ENCODE results near the gene SARDH.

Gene SARDH

DNA sequence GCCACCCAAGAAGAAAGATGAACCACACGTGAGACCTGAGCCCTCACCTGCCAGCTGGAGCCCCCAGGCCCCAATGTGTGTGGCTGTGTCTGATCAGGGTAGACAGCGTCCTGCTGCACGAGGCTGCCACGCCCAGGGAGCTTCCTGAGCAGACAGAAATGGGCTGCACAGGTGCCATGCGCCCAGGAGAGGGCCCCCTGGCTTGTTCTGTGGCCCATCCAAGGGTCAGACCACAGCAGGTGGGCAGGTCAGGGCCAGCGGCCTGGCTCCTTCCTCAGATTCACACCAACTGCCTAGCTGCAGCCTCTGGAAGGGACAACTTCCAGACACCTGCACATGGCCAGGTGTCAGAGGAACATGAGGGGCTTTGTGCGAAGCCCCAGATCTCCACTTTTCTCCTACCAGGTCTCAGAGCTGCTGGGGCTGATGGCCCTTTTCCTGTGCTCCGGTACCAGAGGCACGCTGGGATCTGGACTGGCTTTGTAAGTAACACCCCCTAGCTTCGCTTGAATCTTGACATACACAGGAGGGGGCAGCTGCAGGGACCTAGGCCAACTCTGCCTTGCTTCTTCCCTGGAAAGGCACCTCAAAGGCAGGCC lies 10.8 kb downstream of the SARDH start:
- ChIA-PET CTCF (interaction anchor here (1.0 to 1.5 kb wide), 3 partner anchors 15 to 267 kb away, joined by 3 to 7 read pairs (median 4); partner anchors contain the start of gene ADAMTSL2), POLR2A (no interaction called here)
- no peak for DNase-seq (ENCODE audit: extremely low spot score)
- TF ChIP-seq SUZ12 (IDR thresholded peaks at IDR 0.05) (no peak), FOXA1 (IDR thresholded peaks at IDR 0.05) (no peak), L3MBTL2 (conservative IDR thresholded peaks at IDR 0.05) (no peak), LEF1 (IDR thresholded peaks at IDR 0.05; ENCODE audit: borderline replicate concordance) (no peak), ELF4 (IDR thresholded peaks at IDR 0.05) (no peak), TARDBP (IDR thresholded peaks at IDR 0.05) (no peak), ZNF384 (IDR thresholded peaks at IDR 0.05) (no peak), FOXK2 (IDR thresholded peaks at IDR 0.05) (no peak), NFRKB (IDR thresholded peaks at IDR 0.05) (no peak), BHLHE40 (IDR thresholded peaks at IDR 0.05; ENCODE audit: borderline replicate concordance) (no peak), HDGF (IDR thresholded peaks at IDR 0.05; ENCODE audit: borderline replicate concordance) (no peak), PKNOX1 (IDR thresholded peaks at IDR 0.05) (no peak), SP1 (IDR thresholded peaks at IDR 0.05) (no peak), CTBP1 (IDR thresholded peaks at IDR 0.05; ENCODE audit: borderline replicate concordance) (no peak), ARNT (IDR thresholded peaks at IDR 0.05) (no peak), FOXM1 (IDR thresholded peaks at IDR 0.05; ENCODE audit: borderline replicate concordance) (no peak)

GRCh38 chr9:133726401-133727276 lies 11.5 kb downstream of the SARDH start:
- CTCF ChIA-PET = interaction anchor here (1.0 to 1.5 kb wide), 3 partner anchors 16 to 267 kb away, joined by 3 to 7 read pairs (median 4); partner anchors contain the start of gene ADAMTSL2
- POLR2A ChIA-PET = no interaction called here
- DNase-seq (ENCODE audit: extremely low spot score) = peak; percentile 69
- TF ChIP-seq TARDBP (IDR thresholded peaks at IDR 0.05) = no peak

DNA sequence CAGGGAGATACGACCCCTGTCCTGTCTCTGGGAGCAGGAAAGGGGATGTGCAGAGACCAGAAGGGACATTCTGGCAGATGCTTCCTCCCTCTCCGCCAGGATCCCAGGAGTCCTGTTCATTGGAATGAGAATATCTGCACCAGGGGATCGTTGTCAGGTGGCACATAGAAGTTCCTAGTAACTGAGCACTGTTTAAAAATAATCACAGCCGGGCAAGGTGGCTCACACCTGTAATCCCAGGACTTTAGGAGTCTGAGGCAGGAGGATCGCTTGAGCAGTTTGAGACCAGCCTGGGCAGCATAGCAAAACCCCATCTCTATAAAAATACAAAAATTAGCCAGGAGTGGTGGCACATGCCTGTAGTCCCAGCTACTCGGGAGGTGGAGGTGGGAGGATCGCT lies 12.3 kb downstream of the SARDH start:
- no peak for TF ChIP-seq TARDBP (IDR thresholded peaks at IDR 0.05)
- TF ChIP-seq SP1 (IDR thresholded peaks at IDR 0.05) = no peak
- TF ChIP-seq NFRKB (IDR thresholded peaks at IDR 0.05) = no peak
- no peak for TF ChIP-seq FOXA1 (IDR thresholded peaks at IDR 0.05)
- TF ChIP-seq ELF4 (IDR thresholded peaks at IDR 0.05) = no peak
- TF ChIP-seq CTBP1 (IDR thresholded peaks at IDR 0.05; ENCODE audit: borderline replicate concordance) = no peak
- TF ChIP-seq LEF1 (IDR thresholded peaks at IDR 0.05; ENCODE audit: borderline replicate concordance) = no peak
- no peak for TF ChIP-seq FOXM1 (IDR thresholded peaks at IDR 0.05; ENCODE audit: borderline replicate concordance)
- TF ChIP-seq L3MBTL2 (conservative IDR thresholded peaks at IDR 0.05) = no peak
- no peak for DNase-seq (ENCODE audit: extremely low spot score)
- CTCF ChIA-PET = no interaction called here
- POLR2A ChIA-PET = no interaction called here

- ChIA-PET CTCF (no interaction called here), POLR2A (no interaction called here)
- DNase-seq (ENCODE audit: extremely low spot score) = no peak
- no peak for TF ChIP-seq FOXA1 (IDR thresholded peaks at IDR 0.05)
- TF ChIP-seq HDGF (IDR thresholded peaks at IDR 0.05; ENCODE audit: borderline replicate concordance) = no peak
- no peak for TF ChIP-seq SUZ12 (IDR thresholded peaks at IDR 0.05)
- no peak for TF ChIP-seq SP1 (IDR thresholded peaks at IDR 0.05)
- no peak for TF ChIP-seq LEF1 (IDR thresholded peaks at IDR 0.05; ENCODE audit: borderline replicate concordance)
- no peak for TF ChIP-seq ELF4 (IDR thresholded peaks at IDR 0.05)
These were observed 19.4 kb downstream of the SARDH start for GRCh38 chr9:133718563-133719315.

DNA sequence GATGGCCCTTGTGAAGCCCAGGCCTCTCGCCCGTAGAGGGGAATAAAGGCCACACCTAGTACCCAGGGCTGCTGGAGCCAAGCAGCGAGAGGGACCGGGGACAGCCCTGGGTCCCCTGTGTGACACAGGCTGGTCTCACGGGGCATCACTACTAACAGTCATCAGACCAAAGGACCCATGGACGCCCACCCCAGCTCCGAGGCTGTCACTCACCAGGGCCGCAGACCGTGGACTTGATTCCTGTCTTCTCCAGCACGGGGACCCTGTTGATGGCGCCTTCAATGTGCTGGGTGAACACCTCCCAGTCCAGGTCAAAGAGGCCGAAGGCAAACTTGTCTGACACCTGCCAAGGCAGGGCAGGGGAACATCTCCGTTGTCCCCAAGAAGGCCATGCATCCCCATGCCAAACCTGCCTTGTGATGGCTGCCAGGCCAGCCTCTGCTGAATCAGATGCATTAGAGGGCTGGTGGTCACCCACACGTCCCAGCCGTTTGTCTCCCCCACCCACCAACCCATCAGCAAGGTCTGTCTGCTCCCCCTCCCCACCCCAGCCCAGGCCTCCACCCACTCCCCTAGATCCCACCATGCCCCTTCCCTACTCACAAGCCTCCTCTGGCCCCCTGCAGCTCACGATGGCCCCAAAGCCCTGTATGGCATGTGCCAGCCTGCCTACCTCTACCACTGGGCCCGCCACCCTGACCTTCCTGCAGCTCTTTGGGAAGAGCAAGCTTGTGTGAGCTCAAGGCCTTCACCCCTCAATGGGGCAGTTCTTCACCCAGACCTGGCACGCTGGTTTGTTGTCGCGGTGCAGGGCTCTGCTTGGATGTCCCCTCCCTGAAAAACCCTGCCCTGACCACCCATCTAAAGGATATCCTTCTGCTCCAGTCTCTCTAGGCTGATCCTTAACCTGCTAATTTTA lies 20.8 kb downstream of the SARDH start:
- TF ChIP-seq PKNOX1 (IDR thresholded peaks at IDR 0.05) (no peak), FOXM1 (IDR thresholded peaks at IDR 0.05; ENCODE audit: borderline replicate concordance) (no peak), BHLHE40 (IDR thresholded peaks at IDR 0.05; ENCODE audit: borderline replicate concordance) (no peak), HDGF (IDR thresholded peaks at IDR 0.05; ENCODE audit: borderline replicate concordance) (no peak)
- ChIA-PET POLR2A (no interaction called here), CTCF (no interaction called here)
- DNase-seq (ENCODE audit: extremely low spot score) = no peak

DNA sequence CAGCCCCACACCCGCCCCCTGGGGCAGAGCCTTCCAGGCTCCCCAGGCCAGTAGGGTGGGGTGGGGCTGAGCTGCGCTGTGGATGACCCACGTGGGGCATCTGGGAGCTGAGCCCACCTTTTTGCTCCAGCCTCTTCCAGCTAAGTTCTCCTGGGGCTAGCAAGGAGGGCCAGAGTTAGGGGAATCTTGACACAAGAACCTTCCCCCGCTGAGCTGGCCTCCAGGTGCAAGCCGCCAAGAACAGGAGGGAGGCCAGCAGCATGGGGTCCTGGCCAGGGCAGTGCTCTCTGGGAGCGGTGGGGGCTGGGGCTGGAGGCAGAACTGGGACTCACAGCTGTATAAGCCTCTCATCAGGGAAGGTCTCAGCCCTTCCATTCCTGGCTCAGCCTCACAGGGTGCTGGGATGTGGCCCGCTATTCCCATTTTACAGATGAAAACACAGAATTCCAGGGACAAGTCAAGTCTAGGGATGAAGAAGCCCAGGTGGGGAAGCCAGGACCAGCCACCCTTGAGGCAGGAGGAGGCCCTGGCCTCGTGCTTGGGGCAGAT lies 21.5 kb downstream of the SARDH start:
- TF ChIP-seq FOXA1 (IDR thresholded peaks at IDR 0.05) (no peak), SUZ12 (IDR thresholded peaks at IDR 0.05) (no peak), PKNOX1 (IDR thresholded peaks at IDR 0.05) (no peak), ZNF384 (IDR thresholded peaks at IDR 0.05) (no peak), NFRKB (IDR thresholded peaks at IDR 0.05) (no peak), BHLHE40 (IDR thresholded peaks at IDR 0.05; ENCODE audit: borderline replicate concordance) (no peak), SP1 (IDR thresholded peaks at IDR 0.05) (no peak), ARNT (IDR thresholded peaks at IDR 0.05) (no peak), TARDBP (IDR thresholded peaks at IDR 0.05) (no peak), HDGF (IDR thresholded peaks at IDR 0.05; ENCODE audit: borderline replicate concordance) (no peak), L3MBTL2 (conservative IDR thresholded peaks at IDR 0.05) (no peak), CTBP1 (IDR thresholded peaks at IDR 0.05; ENCODE audit: borderline replicate concordance) (no peak), FOXK2 (IDR thresholded peaks at IDR 0.05) (no peak), LEF1 (IDR thresholded peaks at IDR 0.05; ENCODE audit: borderline replicate concordance) (no peak), ELF4 (IDR thresholded peaks at IDR 0.05) (no peak), FOXM1 (IDR thresholded peaks at IDR 0.05; ENCODE audit: borderline replicate concordance) (no peak)
- DNase-seq (ENCODE audit: extremely low spot score) = no peak
- POLR2A ChIA-PET = no interaction called here
- CTCF ChIA-PET = no interaction called here

All from HEK293T (cell line).